G401 (cell line): ENCODE measurements around the gene CTTNBP2. TPM values are rescaled to one million over a fixed set of nuclear protein-coding genes. Genes with fewer than 3 reads are reported as not detected.

Experiments
- DNase-seq: peaks from one replicate; pipeline ENCODE4 v3.0.0-alpha.2; 2015; ENCODE audit warnings: low spot score
- in situ Hi-C: cut with HindIII; loops from 2 replicates; pipeline ENCODE4 v1.10.0; 2016; ENCODE audit warnings: low sequenced_read_pairs, mixed read lengths
- total RNA-seq: library from RNA; depleted of rRNA; stranded (reverse); fragments of >200 nt; shearing (Covaris generic); gene quantifications from 2 replicates; pipeline ENCODE4 v1.2.3, GENCODE V29; 2014

CTTNBP2 gene
- total RNA-seq, 1 experiment from 2014 or later: not detected

- no peak for DNase-seq
- in situ Hi-C loops: no loop called here
Observed at GRCh38 chr7:117769085-117769484, 104.2 kb downstream of the CTTNBP2 start.

GRCh38 chr7:117767951-117768350, 105.3 kb downstream of the CTTNBP2 start:
- in situ Hi-C loops: no loop called here
- DNase-seq: no peak

GRCh38 chr7:117766913-117767312, 106.3 kb downstream of the CTTNBP2 start:
- no peak for DNase-seq
- in situ Hi-C loops: no loop called here

- in situ Hi-C loops: no loop called here
- no peak for DNase-seq
Observed at GRCh38 chr7:117764031-117764430, 109.2 kb downstream of the CTTNBP2 start.

- in situ Hi-C loops: no loop called here
- DNase-seq: no peak
Observed at GRCh38 chr7:117762055-117762454, 111.2 kb downstream of the CTTNBP2 start.

GRCh38 chr7:117759950-117760640, 113.1 kb downstream of the CTTNBP2 start:
- DNase-seq: no peak
- in situ Hi-C loops: no loop called here

- in situ Hi-C loops: no loop called here
- no peak for DNase-seq
Observed at GRCh38 chr7:117757440-117757839, 115.8 kb downstream of the CTTNBP2 start.

GRCh38 chr7:117756586-117757085, 116.6 kb downstream of the CTTNBP2 start:
- no peak for DNase-seq
- in situ Hi-C loops: no loop called here

- DNase-seq: no peak
- in situ Hi-C loops: no loop called here
Observed at GRCh38 chr7:117755136-117755535, 118.1 kb downstream of the CTTNBP2 start.

GRCh38 chr7:117751775-117752174, 121.5 kb downstream of the CTTNBP2 start:
- in situ Hi-C loops: no loop called here
- no peak for DNase-seq

GRCh38 chr7:117750612-117751563, 122.4 kb downstream of the CTTNBP2 start:
- peak; percentile 55 for DNase-seq
- in situ Hi-C loops: no loop called here

- in situ Hi-C loops: no loop called here
- DNase-seq: no peak
Observed at GRCh38 chr7:117741962-117742361, 131.3 kb downstream of the CTTNBP2 start.

- no peak for DNase-seq
- in situ Hi-C loops: no loop called here
Observed at GRCh38 chr7:117739085-117739484, 134.2 kb downstream of the CTTNBP2 start.

- DNase-seq: no peak
- in situ Hi-C loops: no loop called here
Observed at GRCh38 chr7:117737926-117738325, 135.3 kb downstream of the CTTNBP2 start.

- no peak for DNase-seq
- in situ Hi-C loops: no loop called here
Observed at GRCh38 chr7:117731455-117731854, 141.8 kb downstream of the CTTNBP2 start.

- in situ Hi-C loops: no loop called here
- no peak for DNase-seq
Observed at GRCh38 chr7:117730390-117730789, 142.9 kb downstream of the CTTNBP2 start.

GRCh38 chr7:117728890-117729624, 144.2 kb downstream of the CTTNBP2 start:
- no peak for DNase-seq
- in situ Hi-C loops: no loop called here

GRCh38 chr7:117724898-117725297, 148.3 kb downstream of the CTTNBP2 start:
- DNase-seq: no peak
- in situ Hi-C loops: no loop called here

- in situ Hi-C loops: no loop called here
- no peak for DNase-seq
Observed at GRCh38 chr7:117719377-117719776, 153.9 kb downstream of the CTTNBP2 start.
